Activated naive CD4-positive, alpha-beta T cell (primary cell): Measurements from ENCODE around the gene RIPOR3.
"Not testable (repeated sequence)": the region's sequence is repeated elsewhere in the genome, so short reads cannot be mapped to it uniquely, and the experiment has no call there.

Experiments
- DNase-seq, 4 experiments: peaks; one replicate each; lab custom pipeline; 2025; lab: John Stamatoyannopoulos, UW

The RIPOR3 gene

GRCh38 chr20:50680105-50680960 is 11.0 kb downstream of the RIPOR3 start:
- no peak for DNase-seq

GRCh38 chr20:50679753-50680104 is 11.6 kb downstream of the RIPOR3 start:
- no peak for DNase-seq

GRCh38 chr20:50678169-50678898 is 13.0 kb downstream of the RIPOR3 start:
- no peak for DNase-seq

- no peak for DNase-seq
These were observed 14.5 kb downstream of the RIPOR3 start for GRCh38 chr20:50676858-50677257.

- DNase-seq, result not testable (repeated sequence)
These were observed 15.0 kb downstream of the RIPOR3 start for GRCh38 chr20:50676377-50676731.

GRCh38 chr20:50675671-50676376 is 15.5 kb downstream of the RIPOR3 start:
- DNase-seq, result no peak

GRCh38 chr20:50674138-50674825 is 17.1 kb downstream of the RIPOR3 start:
- DNase-seq, result no peak

- DNase-seq, result no peak
These were observed 17.7 kb downstream of the RIPOR3 start for GRCh38 chr20:50673466-50674137.

- DNase-seq, result no peak
These were observed 18.2 kb downstream of the RIPOR3 start for GRCh38 chr20:50673146-50673465.

GRCh38 chr20:50672400-50673145 is 18.8 kb downstream of the RIPOR3 start:
- no peak for DNase-seq

GRCh38 chr20:50671626-50672025 is 19.7 kb downstream of the RIPOR3 start:
- DNase-seq, result no peak

- not testable (repeated sequence) for DNase-seq
These were observed 20.3 kb downstream of the RIPOR3 start for GRCh38 chr20:50671010-50671409.

GRCh38 chr20:50670126-50670862 is 21.0 kb downstream of the RIPOR3 start:
- no peak for DNase-seq

GRCh38 chr20:50668798-50669197 is 22.5 kb downstream of the RIPOR3 start:
- no peak for DNase-seq

GRCh38 chr20:50668326-50668725 is 23.0 kb downstream of the RIPOR3 start:
- DNase-seq, result no peak

GRCh38 chr20:50666709-50667298 is 24.5 kb downstream of the RIPOR3 start:
- DNase-seq, result no peak

- no peak for DNase-seq
These were observed 27.1 kb downstream of the RIPOR3 start for GRCh38 chr20:50664254-50664653.

- DNase-seq, result no peak
These were observed 28.1 kb downstream of the RIPOR3 start for GRCh38 chr20:50663095-50663821.

- DNase-seq, result no peak
These were observed 31.2 kb downstream of the RIPOR3 start for GRCh38 chr20:50659975-50660670.
